Lower leg skin (tissue), 3 donors: ENCODE measurements around the gene SNX15.

Experiments used
- POLR2A ChIP-seq, 2 donors: fragments of 450-650 bp; IDR thresholded peaks; one replicate each; pipeline ENCODE4 v1.6.1; 2016 to 2017; ENCODE audit warnings: antibody characterized with exemption in 2 of 2, mild to moderate bottlenecking in 1 of 2, moderate library complexity in 1 of 2
- TF ChIP-seq, protein P1 (sequence below), 3 donors: fragments of 450-650 bp; IDR thresholded peaks; one replicate each; pipeline ENCODE4 v1.5.1; 2016; ENCODE audit warnings: antibody characterized with exemption in 3 of 3, mild to moderate bottlenecking in 3 of 3, moderate library complexity in 2 of 3

- TF ChIP-seq, protein P1, sequence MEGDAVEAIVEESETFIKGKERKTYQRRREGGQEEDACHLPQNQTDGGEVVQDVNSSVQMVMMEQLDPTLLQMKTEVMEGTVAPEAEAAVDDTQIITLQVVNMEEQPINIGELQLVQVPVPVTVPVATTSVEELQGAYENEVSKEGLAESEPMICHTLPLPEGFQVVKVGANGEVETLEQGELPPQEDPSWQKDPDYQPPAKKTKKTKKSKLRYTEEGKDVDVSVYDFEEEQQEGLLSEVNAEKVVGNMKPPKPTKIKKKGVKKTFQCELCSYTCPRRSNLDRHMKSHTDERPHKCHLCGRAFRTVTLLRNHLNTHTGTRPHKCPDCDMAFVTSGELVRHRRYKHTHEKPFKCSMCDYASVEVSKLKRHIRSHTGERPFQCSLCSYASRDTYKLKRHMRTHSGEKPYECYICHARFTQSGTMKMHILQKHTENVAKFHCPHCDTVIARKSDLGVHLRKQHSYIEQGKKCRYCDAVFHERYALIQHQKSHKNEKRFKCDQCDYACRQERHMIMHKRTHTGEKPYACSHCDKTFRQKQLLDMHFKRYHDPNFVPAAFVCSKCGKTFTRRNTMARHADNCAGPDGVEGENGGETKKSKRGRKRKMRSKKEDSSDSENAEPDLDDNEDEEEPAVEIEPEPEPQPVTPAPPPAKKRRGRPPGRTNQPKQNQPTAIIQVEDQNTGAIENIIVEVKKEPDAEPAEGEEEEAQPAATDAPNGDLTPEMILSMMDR (IDR thresholded peaks at IDR 0.05): no peak
- no peak for TF ChIP-seq POLR2A (IDR thresholded peaks at IDR 0.05)
Observed at GRCh38 chr11:65065851-65066250, 38.6 kb downstream of the SNX15 start.
